ENCODE measurements around the gene TRIM40. TPM values are rescaled to one million over a fixed set of nuclear protein-coding genes. Genes with fewer than 3 reads are reported as not detected.

TRIM40 gene
- total RNA-seq, 2 donors from 2014 or later = not detected

GRCh38 chr6:30143780-30144179 lies 7.8 kb downstream of the TRIM40 start:
- DNase-seq (ENCODE audit: low spot score) = no peak
- intact Hi-C loops (cut with DNase I) = no loop called here

GRCh38 chr6:30144811-30145210 lies 8.9 kb downstream of the TRIM40 start:
- intact Hi-C loops (cut with DNase I) = no loop called here
- no peak for DNase-seq (ENCODE audit: low spot score)

- intact Hi-C loops (cut with DNase I) = no loop called here
Measured at GRCh38 chr6:30145818-30146217, 9.9 kb downstream of the TRIM40 start.

GRCh38 chr6:30147096-30147495 lies 11.2 kb downstream of the TRIM40 start:
- no peak for DNase-seq (ENCODE audit: low spot score)
- intact Hi-C loops (cut with DNase I) = no loop called here

More at GRCh38 chr6:30145818-30146217, 9.9 kb downstream of the TRIM40 start:
- DNase-seq (ENCODE audit: low spot score) = no peak

GRCh38 chr6:30149234-30149633 lies 13.3 kb downstream of the TRIM40 start:
- intact Hi-C loops (cut with DNase I) = no loop called here
- no peak for DNase-seq (ENCODE audit: low spot score)

DNA sequence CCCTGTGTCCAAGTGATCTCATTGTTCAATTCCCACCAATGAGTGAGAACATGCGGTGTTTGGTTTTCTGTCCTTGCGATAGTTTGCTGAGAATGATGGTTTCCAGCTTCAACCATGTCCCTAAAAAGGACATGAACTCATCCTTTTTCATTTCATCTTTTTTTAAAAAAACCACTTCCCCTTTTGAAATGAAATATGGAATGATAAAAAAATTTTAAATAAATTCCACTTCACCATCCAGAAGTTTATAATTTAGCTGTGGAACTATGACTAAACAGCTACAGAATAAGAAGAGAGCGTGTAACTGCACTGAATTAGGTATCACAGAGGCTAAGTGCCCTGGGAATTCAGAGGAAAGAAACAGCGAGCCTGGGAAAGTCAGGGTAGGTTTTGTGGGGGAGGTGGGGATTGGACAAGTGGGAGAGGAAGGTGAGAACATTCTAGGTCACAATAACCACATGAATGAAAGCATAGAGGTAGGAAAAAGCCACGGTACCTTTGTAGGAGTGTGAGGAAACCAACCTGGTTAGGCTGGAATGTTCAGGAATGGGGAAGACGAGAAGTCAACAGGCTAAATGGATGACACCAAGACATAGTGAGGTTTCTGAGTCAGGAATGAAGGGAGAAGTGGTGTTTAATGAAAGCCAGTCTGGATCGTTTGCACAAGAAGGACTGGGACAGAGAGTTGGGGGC lies 14.1 kb downstream of the TRIM40 start:
- no peak for DNase-seq (ENCODE audit: low spot score)
- intact Hi-C loops (cut with DNase I) = no loop called here

- DNase-seq (ENCODE audit: low spot score) = no peak
- intact Hi-C loops (cut with DNase I) = no loop called here
Measured at GRCh38 chr6:30150671-30151395, 14.9 kb downstream of the TRIM40 start.

DNA sequence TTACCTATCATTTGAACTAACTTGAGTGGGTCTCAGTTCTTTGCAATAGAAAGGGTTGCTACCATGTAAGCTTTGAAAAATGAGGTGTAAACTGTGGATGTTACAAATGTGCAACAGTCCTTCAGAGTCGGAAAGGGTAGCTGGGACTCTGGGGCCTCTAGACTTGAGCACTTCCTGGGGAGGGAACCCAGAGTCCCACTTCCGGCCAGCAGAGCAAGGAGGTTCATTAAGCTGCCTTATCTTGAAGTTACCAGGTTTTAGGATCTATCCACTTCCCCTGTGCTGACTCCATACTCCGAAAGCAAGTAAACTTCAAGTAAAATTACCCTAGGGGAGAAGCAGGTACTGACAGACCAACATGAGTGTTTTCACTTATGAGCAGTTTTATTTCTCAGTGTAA lies 15.6 kb downstream of the TRIM40 start:
- DNase-seq (ENCODE audit: low spot score) = no peak
- intact Hi-C loops (cut with DNase I) = no loop called here

GRCh38 chr6:30152016-30152673 lies 16.2 kb downstream of the TRIM40 start:
- intact Hi-C loops (cut with DNase I) = no loop called here
- DNase-seq (ENCODE audit: low spot score) = no peak

DNA sequence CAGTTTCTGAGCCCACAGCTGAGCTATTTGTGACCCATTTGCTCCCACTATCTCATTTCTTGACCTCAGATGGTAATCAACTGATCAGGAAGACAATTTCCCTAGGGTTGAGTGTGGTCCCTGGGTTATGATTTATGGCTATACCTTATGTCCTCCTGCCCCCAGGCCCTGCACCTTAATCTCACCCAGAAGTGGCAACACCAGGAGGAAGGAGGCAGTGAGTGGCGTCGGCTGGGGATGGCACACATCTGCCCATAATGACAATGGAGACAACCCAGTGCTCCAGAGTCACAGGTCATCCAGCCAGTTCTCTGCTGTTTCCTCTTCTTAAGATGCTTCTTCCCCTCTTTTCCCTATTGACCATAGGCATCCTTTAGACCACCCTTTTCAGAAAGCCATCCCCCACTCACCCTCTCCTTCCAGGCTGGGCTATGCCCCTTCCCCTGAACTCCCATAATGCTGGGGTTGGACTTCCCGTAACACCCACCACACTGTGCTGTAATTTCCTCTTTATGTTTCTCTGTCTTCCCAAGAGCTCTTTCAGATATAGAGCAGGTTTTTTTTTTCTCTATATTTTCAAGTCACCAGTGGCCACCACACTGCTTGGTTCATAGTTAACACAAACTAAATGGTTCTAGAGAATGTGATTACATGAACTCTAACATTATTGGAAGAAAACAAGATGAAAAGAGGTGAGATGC lies 17.1 kb downstream of the TRIM40 start:
- DNase-seq (ENCODE audit: low spot score) = no peak

GRCh38 chr6:30154061-30154460 lies 18.1 kb downstream of the TRIM40 start:
- DNase-seq (ENCODE audit: low spot score) = no peak
- intact Hi-C loops (cut with DNase I) = no loop called here

More for the DNA sequence above, 17.1 kb downstream of the TRIM40 start:
- intact Hi-C loops (cut with DNase I) = no loop called here

DNA sequence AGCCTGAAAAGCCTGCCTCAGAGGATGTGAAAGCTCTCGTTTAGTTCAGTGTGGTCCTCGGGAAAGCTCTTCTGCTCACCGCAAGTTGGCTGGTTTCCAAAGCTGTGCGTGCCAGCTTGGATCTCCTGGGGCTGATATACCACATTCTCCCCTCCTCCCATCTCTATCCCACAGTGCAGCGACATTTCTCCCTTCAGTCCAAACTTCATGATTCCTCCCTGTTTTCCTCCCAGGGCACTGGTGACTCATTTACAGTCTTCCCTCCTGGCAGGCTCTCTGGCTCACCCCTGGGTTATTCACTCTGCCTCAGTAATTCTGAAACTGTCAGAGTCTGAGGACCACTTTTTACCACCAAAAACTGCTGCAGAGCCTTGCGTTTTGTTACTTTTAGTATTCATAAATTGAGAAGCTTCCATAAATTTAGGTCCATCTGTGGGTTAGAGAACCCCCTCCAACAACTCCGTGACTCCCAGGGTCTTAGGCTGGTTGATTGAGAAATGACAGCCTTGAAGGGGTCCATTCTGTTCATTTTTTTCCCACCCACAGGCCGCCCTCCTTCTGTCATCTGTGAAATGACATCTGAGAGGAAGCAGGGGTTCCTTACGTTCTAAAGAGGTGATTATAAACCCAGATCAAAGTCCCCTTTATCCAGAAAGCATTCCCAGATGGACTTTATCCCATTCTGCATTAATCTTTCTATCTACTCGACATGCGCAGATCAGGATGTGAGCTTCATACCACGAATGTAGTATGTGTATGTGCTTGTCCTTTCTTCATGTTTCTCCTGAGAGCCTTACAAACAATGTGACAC lies 19.0 kb downstream of the TRIM40 start:
- no peak for DNase-seq (ENCODE audit: low spot score)
- intact Hi-C loops (cut with DNase I) = no loop called here

GRCh38 chr6:30155520-30156261 lies 19.8 kb downstream of the TRIM40 start:
- DNase-seq (ENCODE audit: low spot score) = no peak
- intact Hi-C loops (cut with DNase I) = no loop called here

DNA sequence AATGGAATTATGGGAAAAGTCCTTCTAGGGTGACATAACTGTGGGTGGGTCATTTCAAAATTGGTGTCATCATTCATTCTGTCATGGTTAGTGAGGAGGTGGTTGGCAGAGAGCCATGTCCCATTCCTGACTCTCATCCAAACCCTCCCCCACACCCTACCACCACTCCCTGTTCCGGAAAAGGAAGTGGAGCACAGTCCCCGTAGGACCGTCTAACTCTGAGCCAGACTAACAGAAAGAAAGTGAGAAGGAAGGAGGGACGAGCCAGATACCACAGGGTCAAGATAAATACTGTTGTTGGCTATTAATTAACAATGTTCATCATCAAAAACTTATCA lies 20.3 kb downstream of the TRIM40 start:
- intact Hi-C loops (cut with DNase I) = no loop called here
- no peak for DNase-seq (ENCODE audit: low spot score)

DNA sequence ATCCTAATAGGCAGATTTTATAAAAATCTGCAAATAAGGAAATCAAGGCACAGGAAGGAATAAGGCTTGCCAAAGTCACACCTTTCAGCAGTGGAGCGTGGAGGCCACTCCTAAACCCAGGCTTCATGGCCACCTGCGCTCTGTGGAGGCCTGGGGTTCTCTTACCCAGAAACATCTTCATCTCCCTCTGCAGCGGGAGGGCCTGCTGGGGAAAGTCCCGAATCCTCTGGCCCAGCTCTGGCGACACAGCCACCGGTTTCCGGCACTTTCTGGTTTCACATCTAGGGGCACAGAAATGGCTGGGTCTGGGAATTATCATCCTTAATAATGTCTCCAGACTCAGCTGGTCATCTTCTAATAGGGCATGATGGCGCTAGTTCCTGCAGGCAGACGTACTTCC lies 20.8 kb downstream of the TRIM40 start:
- intact Hi-C loops (cut with DNase I) = no loop called here
- no peak for DNase-seq (ENCODE audit: low spot score)

DNA sequence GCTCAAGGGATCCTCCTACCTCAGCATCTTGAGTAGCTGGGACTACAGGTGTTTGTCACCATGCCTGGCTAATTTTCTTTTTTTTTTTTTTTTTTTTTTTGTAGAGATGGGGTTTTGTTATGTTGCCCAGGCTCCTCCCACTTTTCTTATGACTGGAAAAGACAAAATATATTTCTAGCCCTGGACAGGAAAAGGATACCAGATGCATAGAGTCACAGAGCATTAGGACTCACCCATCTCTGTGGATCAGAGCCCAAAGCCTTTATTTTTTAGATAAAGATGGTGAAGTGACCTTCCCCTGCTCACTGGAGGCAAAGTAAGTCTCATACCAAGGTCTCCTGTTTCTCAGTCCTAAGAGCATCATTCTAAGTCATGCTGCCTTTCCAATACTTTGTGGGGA lies 21.6 kb downstream of the TRIM40 start:
- no peak for DNase-seq (ENCODE audit: low spot score)
- intact Hi-C loops (cut with DNase I) = no loop called here

GRCh38 chr6:30157999-30158398 lies 22.1 kb downstream of the TRIM40 start:
- no peak for DNase-seq (ENCODE audit: low spot score)
- intact Hi-C loops (cut with DNase I) = no loop called here

DNA sequence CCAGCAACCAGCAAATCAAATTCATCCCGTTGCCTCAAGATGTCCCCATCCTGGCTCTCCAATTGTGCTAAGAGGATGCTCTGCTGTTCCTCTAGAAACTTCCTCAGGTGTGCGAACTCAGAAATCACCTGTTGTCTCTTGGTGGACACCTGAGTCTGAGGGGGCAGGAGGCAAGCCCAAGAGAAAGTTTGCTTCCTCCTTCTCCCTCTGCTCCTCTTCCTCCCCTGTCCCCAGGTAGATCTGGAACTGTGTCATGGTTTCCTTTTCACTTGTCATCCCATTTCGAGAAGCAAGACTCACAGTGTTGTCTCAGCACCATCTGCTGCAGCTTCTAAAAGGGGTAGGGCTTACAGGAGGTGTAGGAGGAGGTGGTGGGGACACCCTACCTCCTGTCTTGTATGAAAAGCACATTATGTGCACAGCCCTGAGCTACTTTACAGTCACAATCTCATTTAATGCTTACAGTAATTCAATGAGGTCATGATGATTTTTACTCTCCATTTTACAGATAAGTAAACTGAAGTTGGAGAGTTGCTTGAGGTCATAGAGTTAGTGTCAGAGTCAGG lies 22.6 kb downstream of the TRIM40 start:
- intact Hi-C loops (cut with DNase I) = no loop called here
- DNase-seq (ENCODE audit: low spot score) = no peak
